ENCODE data around the gene CEP63. TPM values are rescaled to one million over a fixed set of nuclear protein-coding genes. Genes with fewer than 3 reads are reported as not detected.

The CEP63 gene
- polyA plus RNA-seq, 6 donors from 2014 or later = 5.4 to 25.5 (median 17.7) TPM

DNA sequence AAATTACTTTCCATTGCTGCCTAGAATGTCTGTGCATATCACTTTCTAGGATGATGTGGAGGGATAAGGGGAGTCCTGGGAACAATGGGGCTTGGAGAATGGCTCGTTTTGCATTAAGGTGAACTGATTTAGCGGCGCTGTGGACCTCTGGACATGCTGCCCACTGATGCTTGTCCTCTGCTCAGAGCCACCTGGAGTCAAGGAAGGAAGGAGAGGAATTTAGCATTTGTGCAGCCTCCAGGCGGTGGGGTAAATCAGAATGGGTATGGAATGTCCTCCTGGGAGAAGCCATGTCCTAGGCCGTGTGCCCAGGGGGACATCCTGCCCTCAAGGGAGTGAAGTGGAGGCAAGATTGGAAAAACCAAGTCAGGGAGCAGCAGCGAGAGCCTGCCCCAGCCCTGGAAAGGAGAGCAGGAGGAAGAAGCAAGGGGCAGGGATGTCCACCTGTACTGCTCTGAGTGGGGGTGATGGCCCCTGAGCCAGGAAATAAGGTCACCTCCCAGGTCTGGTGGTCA, 127.2 kb downstream of the CEP63 start:
- H3K27ac Mint-ChIP-seq = no peak overlapping the region
- DNase-seq (no peak), ATAC-seq (ENCODE audit: low read depth in 2 of 2) (no peak)
- no peaks in the 10 kb centered on the region for H3K4me1 Mint-ChIP-seq
- H3K27me3 Mint-ChIP-seq = peaks cover 0 to 8% (median 0%) of the 10 kb centered on the region in 3 donors
- peaks cover 0 to 1% (median 0%) of the 10 kb centered on the region in 7 donors for H3K9me3 Mint-ChIP-seq
- H3K36me3 Mint-ChIP-seq = no peaks in the 10 kb centered on the region
- no peak overlapping the region for H3K4me3 Mint-ChIP-seq

DNA sequence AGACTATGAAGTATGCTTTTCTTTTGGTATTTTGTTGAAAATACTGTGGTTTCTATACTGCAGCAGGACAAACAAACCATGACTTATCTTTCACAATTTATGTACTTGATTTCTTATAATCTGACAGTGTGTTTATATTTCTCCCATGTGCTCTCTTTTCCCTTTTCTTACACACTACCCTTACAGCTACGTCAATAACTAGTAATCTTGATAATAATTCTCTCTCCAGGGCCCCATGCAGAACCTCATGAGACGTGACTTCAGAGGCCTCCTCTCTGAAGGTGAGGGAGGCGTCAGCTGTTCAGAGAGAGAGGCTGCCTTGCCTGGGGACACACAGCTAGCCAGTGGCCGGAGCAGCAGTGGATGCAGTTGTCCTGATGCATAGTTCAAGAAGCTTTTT, 129.1 kb downstream of the CEP63 start:
- no peak overlapping the region for H3K4me3 Mint-ChIP-seq
- H3K9me3 Mint-ChIP-seq = peaks cover 0 to 1% (median 0%) of the 10 kb centered on the region in 7 donors
- H3K27ac Mint-ChIP-seq = no peak overlapping the region
- H3K27me3 Mint-ChIP-seq = no peaks in the 10 kb centered on the region
- ATAC-seq (ENCODE audit: low read depth in 2 of 2) = no peak
- no peak for DNase-seq
- H3K36me3 Mint-ChIP-seq = no peaks in the 10 kb centered on the region
- H3K4me1 Mint-ChIP-seq = no peaks in the 10 kb centered on the region

DNA sequence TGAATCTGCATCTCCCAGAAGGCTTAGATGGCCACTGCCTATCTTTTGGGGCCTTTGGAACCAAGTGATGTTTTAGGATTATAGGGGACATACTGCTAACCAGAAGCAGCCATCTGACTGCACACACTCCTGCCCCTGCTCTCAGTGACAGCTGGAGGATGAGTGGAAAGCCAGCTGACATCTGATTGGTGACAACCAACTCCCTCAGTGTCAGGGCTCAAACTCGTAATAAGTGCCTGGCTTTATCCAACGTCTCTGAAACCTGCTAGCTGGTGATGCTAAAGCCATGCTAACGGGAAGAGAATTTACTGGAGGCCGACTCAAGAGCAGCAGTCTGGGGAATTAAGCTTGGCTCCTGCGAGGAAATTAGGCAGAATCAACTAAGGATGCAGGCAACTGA, 129.9 kb downstream of the CEP63 start:
- DNase-seq (no peak), ATAC-seq (ENCODE audit: low read depth in 2 of 2) (no peak)
- Mint-ChIP-seq H3K4me1 (no peaks in the 10 kb centered on the region), H3K36me3 (no peaks in the 10 kb centered on the region), H3K9me3 (no peaks in the 10 kb centered on the region), H3K4me3 (no peak overlapping the region), H3K27me3 (no peaks in the 10 kb centered on the region), H3K27ac (no peak overlapping the region)

DNA sequence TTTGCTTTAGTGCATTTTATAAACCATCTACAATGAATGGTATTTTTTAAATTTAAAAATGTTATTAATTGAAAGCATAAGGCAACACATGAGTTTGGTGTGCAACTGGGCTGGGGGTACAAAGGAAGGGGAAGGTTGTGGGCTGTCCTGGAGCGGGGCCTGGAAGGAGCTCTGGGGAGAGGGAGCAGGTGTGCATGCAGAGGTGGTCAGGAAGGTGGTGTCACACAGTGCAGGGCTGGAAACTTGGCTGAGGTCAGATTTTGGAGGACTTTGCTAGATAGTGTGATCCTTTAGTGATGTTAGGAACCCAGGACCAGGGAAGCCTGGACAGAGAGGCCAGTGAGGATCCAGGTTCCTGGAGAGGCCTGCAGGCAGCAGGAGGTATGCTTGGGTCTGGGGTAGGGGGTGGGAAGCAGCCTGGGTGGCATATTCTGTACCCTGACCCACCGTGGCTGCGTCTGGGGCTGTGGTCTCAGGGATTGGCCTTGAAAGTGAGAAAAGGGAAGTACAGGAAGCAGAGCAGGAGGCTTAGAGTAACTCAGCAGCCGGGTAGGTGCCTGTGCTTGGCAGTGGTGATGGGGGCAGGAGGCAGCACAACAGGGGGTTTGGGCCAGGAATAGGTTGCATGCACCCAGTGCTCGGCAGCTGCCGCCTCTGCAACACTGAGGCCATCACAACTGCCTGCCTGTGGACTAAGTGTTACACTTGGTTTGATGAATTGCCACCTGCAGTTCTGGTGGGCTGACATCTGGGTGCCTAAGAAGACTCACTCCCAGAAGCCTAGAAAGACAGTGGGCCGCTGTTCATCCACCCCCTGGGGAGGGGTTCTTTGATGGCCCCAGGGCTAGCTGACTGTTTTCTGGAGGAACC, 132.0 kb downstream of the CEP63 start:
- Mint-ChIP-seq H3K9me3 (no peaks in the 10 kb centered on the region), H3K4me1 (no peaks in the 10 kb centered on the region), H3K27me3 (no peaks in the 10 kb centered on the region), H3K36me3 (no peaks in the 10 kb centered on the region), H3K4me3 (no peak overlapping the region), H3K27ac (no peak overlapping the region)
- DNase-seq (no peak), ATAC-seq (ENCODE audit: low read depth in 2 of 2) (no peak)

DNA sequence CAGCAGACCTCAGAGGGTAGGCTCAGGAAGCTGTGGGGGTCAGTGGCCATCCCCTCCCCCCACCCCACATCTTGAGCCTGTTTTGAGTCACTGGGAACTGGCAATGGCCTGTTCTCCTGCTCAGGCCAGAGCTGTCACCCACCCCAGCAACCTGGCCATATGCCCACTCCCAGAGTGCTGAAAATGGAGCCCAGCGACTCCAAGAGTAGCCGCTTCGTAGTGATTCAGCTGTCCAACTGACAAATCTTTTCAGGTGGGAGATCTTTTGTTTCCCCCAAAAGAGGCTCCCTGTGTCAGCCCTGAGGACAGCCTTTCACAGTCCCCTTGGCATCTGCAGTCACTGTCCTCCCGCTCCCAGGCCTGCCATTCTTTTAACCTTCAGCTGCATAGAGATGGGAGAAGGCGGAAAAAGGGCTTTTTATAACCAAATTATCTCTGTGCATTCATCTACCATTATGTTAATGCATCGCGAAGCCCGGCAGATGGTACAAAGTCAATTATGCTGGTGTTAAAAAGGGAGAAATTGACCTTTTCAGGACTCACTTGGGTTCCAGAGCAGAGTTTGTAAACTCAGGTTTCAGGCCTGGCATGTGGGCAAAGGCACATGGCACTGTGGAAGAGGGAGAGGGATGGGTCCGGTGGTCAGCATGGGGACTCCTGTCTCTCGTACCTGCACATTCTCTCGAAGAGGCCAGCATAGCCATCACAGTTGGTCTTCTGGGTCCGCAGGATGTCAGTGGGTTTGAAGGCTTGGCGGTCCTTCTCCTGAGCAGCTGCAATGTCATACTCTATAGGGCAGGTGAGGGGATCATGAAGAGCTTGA, 132.8 kb downstream of the CEP63 start:
- no peaks in the 10 kb centered on the region for H3K36me3 Mint-ChIP-seq
- DNase-seq (no peak), ATAC-seq (ENCODE audit: low read depth in 2 of 2) (no peak)
- no peaks in the 10 kb centered on the region for H3K4me1 Mint-ChIP-seq
- H3K27me3 Mint-ChIP-seq = no peaks in the 10 kb centered on the region
- H3K9me3 Mint-ChIP-seq = no peaks in the 10 kb centered on the region
- no peak overlapping the region for H3K4me3 Mint-ChIP-seq
- H3K27ac Mint-ChIP-seq = peak overlapping the region in 1 of 6 donors; percentile 11

DNA sequence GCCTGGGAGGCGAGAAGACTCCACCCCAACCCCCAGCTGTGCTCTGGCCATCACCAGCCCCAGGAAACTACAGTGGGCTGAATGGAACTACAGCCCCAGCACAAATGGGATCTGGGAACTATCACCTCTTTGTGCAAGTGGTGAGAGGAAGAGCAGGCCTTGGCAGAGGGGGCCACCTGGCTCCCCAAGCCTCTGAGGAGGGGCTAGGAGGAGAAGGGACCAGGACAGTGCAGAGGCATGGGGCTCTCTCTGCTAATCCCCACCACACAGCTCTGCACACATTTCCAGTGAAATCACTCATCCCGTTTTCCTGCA, 133.4 kb downstream of the CEP63 start:
- DNase-seq = no peak
- no peak overlapping the region for H3K27ac Mint-ChIP-seq
- ATAC-seq (ENCODE audit: low read depth in 2 of 2) = no peak
- H3K4me3 Mint-ChIP-seq = no peak overlapping the region
- no peaks in the 10 kb centered on the region for H3K36me3 Mint-ChIP-seq
- H3K27me3 Mint-ChIP-seq = no peaks in the 10 kb centered on the region
- H3K4me1 Mint-ChIP-seq = no peaks in the 10 kb centered on the region
- H3K9me3 Mint-ChIP-seq = no peaks in the 10 kb centered on the region

DNA sequence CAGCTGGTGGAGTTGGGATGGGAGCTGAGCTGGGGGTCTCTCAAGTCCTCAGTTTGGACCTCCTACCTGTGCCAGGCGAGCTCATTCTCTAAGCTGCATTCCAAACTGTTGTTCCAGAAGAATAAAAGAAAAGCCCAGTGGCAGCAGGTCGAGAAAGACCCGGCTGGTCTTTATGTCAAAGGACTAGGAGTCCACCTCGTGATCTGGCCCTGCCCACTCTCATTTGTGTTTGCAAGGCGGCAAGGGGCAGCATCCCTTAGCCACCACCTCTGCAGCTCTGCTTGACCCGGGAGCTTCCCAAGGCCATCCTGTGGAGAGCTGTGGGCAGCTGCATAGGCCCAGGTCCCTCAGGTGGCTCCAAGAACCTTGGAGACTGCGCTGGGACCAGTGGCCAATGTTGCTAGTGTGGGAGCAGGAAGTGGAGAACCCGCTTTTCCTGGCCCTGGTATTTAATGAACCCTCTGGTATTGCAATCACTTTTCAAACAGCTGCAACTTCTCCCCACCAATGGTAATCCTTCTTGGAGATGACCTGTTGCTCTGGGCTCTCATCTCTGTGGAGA, 134.1 kb downstream of the CEP63 start:
- H3K4me3 Mint-ChIP-seq = no peak overlapping the region
- no peaks in the 10 kb centered on the region for H3K27me3 Mint-ChIP-seq
- no peaks in the 10 kb centered on the region for H3K36me3 Mint-ChIP-seq
- peak overlapping the region in 1 of 6 donors; percentile 28 for H3K27ac Mint-ChIP-seq
- H3K4me1 Mint-ChIP-seq = no peaks in the 10 kb centered on the region
- ATAC-seq (ENCODE audit: low read depth in 2 of 2) = no peak
- no peak for DNase-seq
- H3K9me3 Mint-ChIP-seq = no peaks in the 10 kb centered on the region

DNA sequence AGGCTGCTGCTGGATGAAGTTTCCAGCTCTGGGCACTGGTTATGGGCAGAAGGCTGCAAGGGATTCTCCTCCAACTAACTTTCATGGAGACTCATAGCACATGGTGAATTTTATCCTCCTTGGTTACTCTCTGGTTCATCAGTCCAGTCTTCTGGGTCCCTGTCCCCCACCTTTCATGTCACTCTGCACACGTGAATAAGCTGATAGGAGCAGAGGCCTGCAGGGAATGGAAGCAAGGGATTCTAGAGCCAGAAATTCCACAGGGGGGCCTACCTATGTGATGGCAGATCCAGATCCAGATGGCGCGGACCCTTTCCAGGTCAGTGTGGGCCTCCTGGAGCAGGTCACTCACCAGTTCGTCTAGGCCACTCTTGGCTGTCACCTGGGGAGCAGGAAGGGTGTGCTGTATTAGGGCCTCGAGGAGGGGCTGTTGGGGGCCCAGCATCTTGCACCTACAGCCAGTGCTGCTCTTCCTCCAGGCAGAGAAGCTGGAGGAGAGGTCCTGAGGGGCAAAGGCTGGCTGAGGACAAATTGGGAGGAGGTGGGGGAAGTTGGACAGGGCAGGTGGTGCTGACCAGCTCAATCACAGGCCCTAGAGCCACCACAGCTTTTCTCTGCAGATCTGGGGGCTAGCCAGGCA, 134.7 kb downstream of the CEP63 start:
- H3K36me3 Mint-ChIP-seq = no peaks in the 10 kb centered on the region
- H3K27me3 Mint-ChIP-seq = peaks cover 0 to 3% (median 0%) of the 10 kb centered on the region in 3 donors
- peaks cover 0 to 1% (median 0%) of the 10 kb centered on the region in 7 donors for H3K9me3 Mint-ChIP-seq
- DNase-seq = no peak
- ATAC-seq (ENCODE audit: low read depth in 2 of 2) = no peak
- H3K4me1 Mint-ChIP-seq = no peaks in the 10 kb centered on the region
- H3K27ac Mint-ChIP-seq = no peak overlapping the region
- H3K4me3 Mint-ChIP-seq = no peak overlapping the region

DNA sequence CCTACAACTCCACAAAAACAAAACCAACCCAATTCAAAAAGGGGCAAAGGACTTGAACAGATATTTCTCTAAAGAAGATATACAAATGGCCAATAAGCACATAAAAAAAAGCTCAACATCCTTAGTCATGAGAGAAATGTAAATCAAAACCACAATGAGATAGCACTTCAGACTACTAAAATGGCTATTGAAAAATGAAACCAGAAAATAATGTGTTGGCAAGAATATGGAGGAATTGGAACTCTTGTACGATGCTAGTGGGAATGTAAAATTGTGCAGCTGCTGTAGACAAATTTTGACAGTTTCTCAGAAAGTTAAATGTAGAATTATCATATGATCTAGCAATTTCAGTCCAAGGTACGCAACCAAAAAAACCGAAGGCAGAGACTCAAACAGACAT, 136.0 kb downstream of the CEP63 start:
- H3K36me3 Mint-ChIP-seq = no peaks in the 10 kb centered on the region
- ATAC-seq (ENCODE audit: low read depth in 2 of 2) = no peak

DNA sequence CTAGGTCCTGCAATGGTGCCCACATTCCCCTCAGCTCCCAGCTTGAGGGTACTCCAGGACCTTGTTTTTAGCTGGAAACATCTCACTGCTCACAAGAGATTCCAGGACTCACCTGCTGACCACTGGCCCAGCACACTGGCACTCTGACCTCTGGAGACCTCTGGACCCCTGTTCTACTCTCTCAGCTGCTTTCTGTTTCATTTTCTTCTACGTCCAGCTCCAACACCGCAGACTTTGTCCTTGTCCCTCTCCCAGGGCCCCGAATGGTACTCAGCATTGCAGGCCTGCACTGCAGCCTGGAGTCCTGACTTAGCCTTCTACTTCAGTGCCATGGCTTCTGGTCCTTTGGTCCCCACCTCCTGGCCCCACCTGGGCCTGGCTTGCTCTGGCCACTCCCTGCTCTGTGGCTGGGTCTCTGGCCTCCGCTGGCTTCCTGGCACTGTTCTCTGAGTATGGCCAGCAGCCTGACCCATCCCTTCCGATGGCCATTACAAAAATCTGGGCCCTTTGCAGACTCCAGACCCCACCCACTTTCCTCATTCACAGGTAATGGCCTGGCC, 137.0 kb downstream of the CEP63 start:
- DNase-seq = no peak
- Mint-ChIP-seq H3K36me3 (no peaks in the 10 kb centered on the region), H3K27ac (no peak overlapping the region), H3K4me3 (no peak overlapping the region), H3K4me1 (no peaks in the 10 kb centered on the region), H3K27me3 (peaks cover 0 to 5% (median 4%) of the 10 kb centered on the region in 3 donors), H3K9me3 (peaks cover 0 to 3% (median 0%) of the 10 kb centered on the region in 7 donors)
- no peak for ATAC-seq (ENCODE audit: low read depth in 2 of 2)

More for the DNA sequence above, 136.0 kb downstream of the CEP63 start:
- H3K9me3 Mint-ChIP-seq = peaks cover 0 to 1% (median 0%) of the 10 kb centered on the region in 7 donors
- H3K27me3 Mint-ChIP-seq = peaks cover 0 to 4% (median 0%) of the 10 kb centered on the region in 3 donors
- no peaks in the 10 kb centered on the region for H3K4me1 Mint-ChIP-seq
- H3K27ac Mint-ChIP-seq = peak overlapping the region in 1 of 6 donors; percentile 19
- no peak overlapping the region for H3K4me3 Mint-ChIP-seq
- no peak for DNase-seq

DNA sequence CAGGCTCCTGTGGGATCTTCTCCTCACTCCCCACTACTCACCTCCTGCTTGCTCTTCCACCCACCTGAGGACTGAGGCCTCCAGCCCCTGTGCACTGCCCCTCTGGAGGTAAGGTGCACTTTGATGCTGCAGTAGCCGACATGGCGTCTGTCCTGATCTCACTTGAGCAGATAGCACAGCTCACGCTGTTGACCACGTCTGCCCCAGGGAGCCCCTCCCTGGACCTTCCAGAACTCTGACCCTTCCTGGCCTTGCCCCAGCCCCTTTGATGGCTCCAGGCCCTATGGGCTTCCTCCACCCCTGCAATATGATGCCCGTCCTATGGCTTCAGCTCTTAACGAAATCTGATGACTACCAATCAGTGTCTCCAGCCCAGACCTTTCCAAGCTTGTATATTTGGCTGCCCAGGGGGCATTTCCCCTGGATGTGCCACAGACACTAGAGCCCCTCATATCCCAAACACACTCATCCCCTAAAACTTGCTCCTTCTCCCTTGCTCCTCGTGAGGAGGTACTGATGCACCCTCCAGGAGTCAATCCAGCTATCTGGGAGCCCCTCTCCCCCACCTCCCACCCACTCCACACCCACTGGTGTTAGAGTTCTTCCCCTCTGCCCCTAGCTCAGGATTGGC, 137.9 kb downstream of the CEP63 start:
- no peak for DNase-seq
- peaks cover 0 to 4% (median 0%) of the 10 kb centered on the region in 7 donors for H3K9me3 Mint-ChIP-seq
- ATAC-seq (ENCODE audit: low read depth in 2 of 2) = no peak
- no peak overlapping the region for H3K4me3 Mint-ChIP-seq
- no peaks in the 10 kb centered on the region for H3K36me3 Mint-ChIP-seq
- H3K27ac Mint-ChIP-seq = no peak overlapping the region
- H3K4me1 Mint-ChIP-seq = no peaks in the 10 kb centered on the region
- H3K27me3 Mint-ChIP-seq = peaks cover 0 to 7% (median 4%) of the 10 kb centered on the region in 3 donors
